Naive thymus-derived CD4-positive, alpha-beta T cell (primary cell): ENCODE measurements around the gene COP1. TPM values are rescaled to one million over a fixed set of nuclear protein-coding genes. Genes with fewer than 3 reads are reported as not detected.
"Not testable (repeated sequence)": the region's sequence is repeated elsewhere in the genome, so short reads cannot be mapped to it uniquely, and the experiment has no call there.

Experiments used
- ATAC-seq: fragments of 150-1000 bp; cut with Tn5 transposase; 2 replicates; pipeline ENCODE4 v1.10.0; 2021; ENCODE audit warnings: mild to moderate bottlenecking, moderate library complexity
- CTCF ChIA-PET: fragments of 350-600 bp; sonication (Branson Sonifier 250); formaldehyde crosslinking; loops from one replicate; lab custom pipeline; 2021; ENCODE audit warnings: antibody characterized with exemption; lab: Charles Lee
- POLR2A ChIA-PET: fragments of 350-600 bp; sonication (Branson Sonifier 250); formaldehyde crosslinking; loops from one replicate; lab custom pipeline; 2021; ENCODE audit warnings: antibody characterized with exemption, inconsistent platforms; lab: Charles Lee
- DNase-seq, 9 donors: peaks; one replicate each; pipeline versions ENCODE4 v3.0.0 to v3.0.0-alpha.2; 2020 to 2022; ENCODE audit warnings: mixed read lengths in 1 of 9
- H3K27ac ChIP-seq: one replicate; pipeline ENCODE4 v1.7.0; 2013; ENCODE audit warnings: mild to moderate bottlenecking, low read depth, low read length, moderate library complexity
- H3K27me3 ChIP-seq, 2 donors: one replicate each; pipeline ENCODE4 v1.7.0; 2013; ENCODE audit warnings: low read length in 2 of 2, mild to moderate bottlenecking in 2 of 2, moderate library complexity in 2 of 2; ENCODE audit not compliant: control insufficient read depth in 2 of 2, insufficient read depth in 2 of 2
- H3K36me3 ChIP-seq, 3 experiments: 1 replicate in 2 of 3; 2 replicates in 1 of 3; pipeline ENCODE4 v1.7.0; 2013; ENCODE audit warnings: low read length in 3 of 3, mild to moderate bottlenecking in 3 of 3, moderate library complexity in 1 of 3; ENCODE audit not compliant: insufficient read depth in 3 of 3, control insufficient read depth in 2 of 3
- H3K4me1 ChIP-seq, 2 donors: one replicate each; pipeline ENCODE4 v1.7.0; 2013; ENCODE audit warnings: low read length in 2 of 2, mild to moderate bottlenecking in 2 of 2, moderate library complexity in 1 of 2; ENCODE audit not compliant: control insufficient read depth in 2 of 2, insufficient read depth in 2 of 2
- H3K4me3 ChIP-seq: 2 replicates; pipeline ENCODE4 v1.7.0; 2013; ENCODE audit warnings: mild to moderate bottlenecking, low read length
- H3K9me3 ChIP-seq, 3 experiments: 1 replicate in 2 of 3; 2 replicates in 1 of 3; pipeline ENCODE4 v1.7.0; 2013; ENCODE audit warnings: low read length in 3 of 3; ENCODE audit not compliant: control insufficient read depth in 2 of 3
- H3K27ac Mint-ChIP-seq, 9 donors: one replicate each; pipeline ENCODE4 v1.8.0; 2020 to 2022; ENCODE audit warnings: mixed read lengths in 9 of 9, mild to moderate bottlenecking in 8 of 9, moderate library complexity in 5 of 9, inconsistent platforms in 2 of 9
- H3K27me3 Mint-ChIP-seq, 5 donors: one replicate each; pipeline ENCODE4 v1.8.0; 2021 to 2022; ENCODE audit warnings: mixed read lengths in 5 of 5, mild to moderate bottlenecking in 1 of 5
- H3K36me3 Mint-ChIP-seq, 5 donors: one replicate each; pipeline ENCODE4 v1.8.0; 2020 to 2022; ENCODE audit warnings: mixed read lengths in 5 of 5, mild to moderate bottlenecking in 3 of 5, inconsistent platforms in 1 of 5
- H3K4me1 Mint-ChIP-seq, 7 donors: one replicate each; pipeline ENCODE4 v1.8.0; 2020 to 2022; ENCODE audit warnings: mixed read lengths in 7 of 7, mild to moderate bottlenecking in 3 of 7, inconsistent platforms in 1 of 7
- H3K4me3 Mint-ChIP-seq, 10 donors: one replicate each; pipeline ENCODE4 v1.8.0; 2020 to 2022; ENCODE audit warnings: mild to moderate bottlenecking in 10 of 10, mixed read lengths in 10 of 10, moderate library complexity in 6 of 10, inconsistent platforms in 2 of 10
- H3K9me3 Mint-ChIP-seq, 11 donors: one replicate each; pipeline ENCODE4 v1.8.0; 2020 to 2022; ENCODE audit warnings: mixed read lengths in 11 of 11, mild to moderate bottlenecking in 4 of 11, inconsistent platforms in 1 of 11, moderate library complexity in 1 of 11
- intact Hi-C, 2 donors: fragments of 100-400 bp; cut with micrococcal nuclease; formaldehyde crosslinking; loops; one replicate each; pipeline ENCODE4 v1.15.1; 2023
- polyA plus RNA-seq, 2 donors: library from polyadenylated mRNA; unstranded; fragments of 300-500 nt; fragmentation: Illumina TruSeq; gene quantifications; one replicate each; pipeline ENCODE4 v1.2.3, GENCODE V29; 2021
- total RNA-seq, 6 experiments: library from RNA in 5 of 6; stranded (reverse) in 5 of 6; gene quantifications; 1 replicate in 5 of 6; 2 replicates in 1 of 6; pipeline ENCODE4 v1.2.3 and lab custom pipeline; 2021 to 2026

Gene COP1
- total and polyA plus RNA-seq, 7 experiments from 2014 or later, result 39.1 to 57.0 (median 43.9) TPM

- POLR2A ChIA-PET, H3K27ac ChIP-seq, H3K4me3 Mint-ChIP-seq, ATAC-seq, H3K4me3 ChIP-seq, H3K27ac Mint-ChIP-seq, H3K9me3 ChIP-seq, H3K4me1 ChIP-seq, H3K27me3 ChIP-seq, H3K36me3 ChIP-seq, DNase-seq, H3K27me3 Mint-ChIP-seq, intact Hi-C loops: not testable (repeated sequence)
- CTCF ChIA-PET, result interaction anchor here (0.6 kb wide), 1 partner anchor 1900 kb away, joined by 3 read pairs; no protein-coding TSS in a partner anchor
- Mint-ChIP-seq H3K4me1 (peaks cover 2 to 16% (median 11%) of the 10 kb centered on the region in 7 donors), H3K36me3 (peaks cover 10 to 79% (median 59%) of the 10 kb centered on the region in 5 donors), H3K9me3 (peaks cover 0 to 38% (median 9%) of the 10 kb centered on the region in 11 donors)
These were observed 119.3 kb downstream of the COP1 start for GRCh38 chr1:176087746-176088145.

- Histone ChIP-seq H3K4me3 (no peak overlapping the region), H3K36me3 (peaks cover 0 to 12% (median 3%) of the 10 kb centered on the region in 3 experiments), H3K27ac (no peak overlapping the region), H3K4me1 (no peaks in the 10 kb centered on the region), H3K9me3 (no peaks in the 10 kb centered on the region), H3K27me3 (no peaks in the 10 kb centered on the region)
- ChIA-PET POLR2A (no interaction called here), CTCF (interaction anchor here (0.6 kb wide), 1 partner anchor 714 kb away, joined by 3 read pairs; no protein-coding TSS in a partner anchor)
- Mint-ChIP-seq H3K9me3 (peaks cover 0 to 34% (median 15%) of the 10 kb centered on the region in 11 donors), H3K4me3 (no peak overlapping the region), H3K4me1 (peaks cover 2 to 28% (median 12%) of the 10 kb centered on the region in 7 donors), H3K27ac (no peak overlapping the region), H3K27me3 (no peaks in the 10 kb centered on the region), H3K36me3 (peaks cover 29 to 64% (median 54%) of the 10 kb centered on the region in 5 donors)
- intact Hi-C loops, result loop anchor here (1.0 to 5.0 kb wide), 5 partner anchors 593 to 921 kb away; no protein-coding TSS in a partner anchor
- ATAC-seq (peak; percentile 63), DNase-seq (peak in 7 of 9 donors; percentile 1 to 31 (median 25))
These were observed 133.4 kb downstream of the COP1 start for GRCh38 chr1:176073524-176074157.

- Histone ChIP-seq H3K9me3 (no peaks in the 10 kb centered on the region), H3K4me3 (no peak overlapping the region), H3K4me1 (no peaks in the 10 kb centered on the region), H3K27ac (no peak overlapping the region), H3K36me3 (no peaks in the 10 kb centered on the region), H3K27me3 (no peaks in the 10 kb centered on the region)
- ATAC-seq (no peak), DNase-seq (no peak)
- intact Hi-C loops, result no loop called here
- Mint-ChIP-seq H3K9me3 (no peaks in the 10 kb centered on the region), H3K27ac (no peak overlapping the region), H3K4me1 (peaks cover 4 to 34% (median 10%) of the 10 kb centered on the region in 7 donors), H3K27me3 (no peaks in the 10 kb centered on the region), H3K36me3 (peaks cover 14 to 53% (median 34%) of the 10 kb centered on the region in 5 donors), H3K4me3 (no peak overlapping the region)
- CTCF ChIA-PET, result no interaction called here
- POLR2A ChIA-PET, result no interaction called here
These were observed 138.2 kb downstream of the COP1 start for GRCh38 chr1:176068901-176069300.

- H3K27ac ChIP-seq, result no peak overlapping the region
- Mint-ChIP-seq H3K4me3 (no peak overlapping the region), H3K4me1 (peaks cover 2 to 30% (median 10%) of the 10 kb centered on the region in 7 donors), H3K36me3 (peaks cover 14 to 57% (median 34%) of the 10 kb centered on the region in 5 donors), H3K27me3 (no peaks in the 10 kb centered on the region), H3K27ac (no peak overlapping the region), H3K9me3 (no peaks in the 10 kb centered on the region)
- intact Hi-C loops, result no loop called here
- no peaks in the 10 kb centered on the region for H3K9me3 ChIP-seq
- ChIA-PET POLR2A (no interaction called here), CTCF (no interaction called here)
- no peak for DNase-seq
- ATAC-seq, result no peak
- H3K4me1 ChIP-seq, result no peaks in the 10 kb centered on the region
- H3K36me3 ChIP-seq, result no peaks in the 10 kb centered on the region
- H3K27me3 ChIP-seq, result no peaks in the 10 kb centered on the region
- no peak overlapping the region for H3K4me3 ChIP-seq
These were observed 138.8 kb downstream of the COP1 start for GRCh38 chr1:176068256-176068655.

- Mint-ChIP-seq H3K4me3 (no peak overlapping the region), H3K27ac (no peak overlapping the region), H3K9me3 (no peaks in the 10 kb centered on the region), H3K27me3 (no peaks in the 10 kb centered on the region), H3K4me1 (peaks cover 2 to 35% (median 10%) of the 10 kb centered on the region in 7 donors), H3K36me3 (peaks cover 14 to 56% (median 30%) of the 10 kb centered on the region in 5 donors)
- ChIA-PET POLR2A (no interaction called here), CTCF (no interaction called here)
- ATAC-seq (no peak), DNase-seq (no peak)
- no peaks in the 10 kb centered on the region for H3K27me3 ChIP-seq
- H3K27ac ChIP-seq, result no peak overlapping the region
- H3K4me1 ChIP-seq, result no peaks in the 10 kb centered on the region
- no peaks in the 10 kb centered on the region for H3K9me3 ChIP-seq
- no peaks in the 10 kb centered on the region for H3K36me3 ChIP-seq
- no peak overlapping the region for H3K4me3 ChIP-seq
- intact Hi-C loops, result no loop called here
These were observed 140.4 kb downstream of the COP1 start for GRCh38 chr1:176066709-176067108.

GRCh38 chr1:176058686-176059085 lies 148.4 kb downstream of the COP1 start:
- no peaks in the 10 kb centered on the region for H3K27me3 ChIP-seq
- CTCF ChIA-PET, result interaction anchor here (0.6 kb wide), 1 partner anchor 694 kb away, joined by 3 read pairs; no protein-coding TSS in a partner anchor
- no peak overlapping the region for H3K27ac ChIP-seq
- intact Hi-C loops, result no loop called here
- no peak for ATAC-seq
- no peak overlapping the region for H3K27ac Mint-ChIP-seq
- H3K27me3 Mint-ChIP-seq, result no peaks in the 10 kb centered on the region
- DNase-seq, result no peak
- peaks cover 0 to 3% of the 10 kb centered on the region in 2 donors for H3K4me1 ChIP-seq
- POLR2A ChIA-PET, result no interaction called here
- no peaks in the 10 kb centered on the region for H3K9me3 ChIP-seq
- H3K4me3 Mint-ChIP-seq, result no peak overlapping the region
- H3K4me1 Mint-ChIP-seq, result peaks cover 0 to 22% (median 8%) of the 10 kb centered on the region in 7 donors
- peaks cover 0 to 4% (median 0%) of the 10 kb centered on the region in 3 experiments for H3K36me3 ChIP-seq
- peaks cover 4 to 21% (median 16%) of the 10 kb centered on the region in 5 donors for H3K36me3 Mint-ChIP-seq
- no peak overlapping the region for H3K4me3 ChIP-seq
- H3K9me3 Mint-ChIP-seq, result no peaks in the 10 kb centered on the region
